K562 (cell line): ENCODE measurements around the gene NAT9. TPM values are rescaled to one million over a fixed set of nuclear protein-coding genes. Genes with fewer than 3 reads are reported as not detected.

Experiments
- BCOR ChIP-seq: fragments of 450-650 bp; IDR thresholded peaks from 2 replicates; pipeline ENCODE4 v1.6.1; 2016
- FOXJ2 ChIP-seq: fragments of 200-800 bp; sonication (Bioruptor generic); IDR thresholded peaks from 2 replicates; pipeline ENCODE4 v1.6.1; 2016; ENCODE audit warnings: missing genetic modification characterization, missing compliant biosample characterization
- HDAC2 ChIP-seq: fragments of 450-650 bp; IDR thresholded peaks from 2 replicates; pipeline ENCODE4 v1.6.1; 2016; ENCODE audit warnings: mild to moderate bottlenecking
- JUN ChIP-seq, 2 experiments: sonication (generic) in 1 of 2; formaldehyde crosslinking in 1 of 2; IDR thresholded peaks; 2 replicates each; pipeline versions ENCODE4 v1.6.1 to v1.8.0; 2012 to 2022; ENCODE audit warnings: borderline replicate concordance in 2 of 2, mild to moderate bottlenecking in 2 of 2, improper control_type of control experiment in 1 of 2, low read depth in 1 of 2, low read length in 1 of 2, missing genetic modification reagents in 1 of 2
- KAT8 ChIP-seq: fragments of 450-650 bp; IDR thresholded peaks from 2 replicates; pipeline ENCODE4 v1.6.1; 2016; ENCODE audit warnings: low read depth, mild to moderate bottlenecking
- KHSRP ChIP-seq: fragments of 450-650 bp; IDR thresholded peaks from 2 replicates; pipeline ENCODE4 v1.6.1; 2017
- KLF1 ChIP-seq: fragments of 450-650 bp; IDR thresholded peaks from 2 replicates; pipeline ENCODE4 v1.6.1; 2016; ENCODE audit warnings: missing genetic modification characterization, missing compliant biosample characterization
- MCM5 ChIP-seq: fragments of 450-650 bp; IDR thresholded peaks from 2 replicates; pipeline ENCODE4 v1.6.1; 2016; ENCODE audit warnings: low read depth
- NFXL1 ChIP-seq: fragments of 450-650 bp; formaldehyde crosslinking; IDR thresholded peaks from 2 replicates; pipeline ENCODE4 v1.4.0; 2021; ENCODE audit warnings: mild to moderate bottlenecking
- NRF1 ChIP-seq, 2 experiments: fragments of 450-650 bp; IDR thresholded peaks in 1 of 2; conservative IDR thresholded peaks in 1 of 2; 2 replicates each; pipeline ENCODE4 v1.6.1; 2014; ENCODE audit warnings: mild to moderate bottlenecking in 2 of 2
- POLR2AphosphoS2 ChIP-seq: IDR thresholded peaks from 2 replicates; pipeline ENCODE4 v1.6.1; 2012; ENCODE audit warnings: low read length, improper control_type of control experiment
- POU5F1 ChIP-seq: fragments of 150-350 bp; IDR thresholded peaks from 2 replicates; pipeline ENCODE4 v1.6.1; 2014; ENCODE audit warnings: borderline replicate concordance, low read length, low read depth, mild to moderate bottlenecking; ENCODE audit not compliant: partially characterized antibody
- PTBP1 ChIP-seq: fragments of 200-400 bp; formaldehyde crosslinking; IDR thresholded peaks from 2 replicates; pipeline ENCODE4 v1.6.1; 2017; ENCODE audit warnings: low read depth, low read length
- RCOR1 ChIP-seq, 2 experiments: IDR thresholded peaks; 2 replicates each; pipeline ENCODE4 v1.6.1; 2012; ENCODE audit warnings: low read depth in 2 of 2, low read length in 2 of 2, borderline replicate concordance in 1 of 2, improper control_type of control experiment in 1 of 2
- TCFL5 ChIP-seq: fragments of 250-450 bp; sonication (Bioruptor Pico); conservative IDR thresholded peaks from 2 replicates; pipeline ENCODE4 v1.6.1; 2021; ENCODE audit warnings: mild to moderate bottlenecking, moderate library complexity, matching md5 sums
- ZBTB9 ChIP-seq: fragments of 450-650 bp; formaldehyde crosslinking; IDR thresholded peaks from 2 replicates; pipeline ENCODE4 v1.4.0; 2020; ENCODE audit warnings: mild to moderate bottlenecking, moderate library complexity
- ZNF717 ChIP-seq: fragments of 250-450 bp; sonication (Bioruptor Pico); IDR thresholded peaks from 2 replicates; pipeline ENCODE4 v1.5.0; 2021
- ZNF740 ChIP-seq, 3 experiments: fragments of 200-800 bp in 1 of 3; sonication (Bioruptor generic) in 1 of 3; sonication (generic) in 1 of 3; formaldehyde crosslinking in 1 of 3; IDR thresholded peaks; 2 replicates each; pipeline versions ENCODE4 v1.6.1 to v1.8.0; 2016 to 2022; ENCODE audit warnings: mild to moderate bottlenecking in 2 of 3, missing compliant biosample characterization in 2 of 3, missing genetic modification characterization in 2 of 3, missing genetic modification reagents in 1 of 3
- ZNF780A ChIP-seq: fragments of 250-450 bp; sonication (Bioruptor Pico); IDR thresholded peaks from 2 replicates; pipeline ENCODE4 v1.5.0; 2021; ENCODE audit warnings: mild to moderate bottlenecking
- polyA plus RNA-seq, 8 experiments: library from polyadenylated mRNA; depleted of rRNA in 4 of 8; stranded (reverse) in 5 of 8; unstranded in 3 of 8; fragments of >200 nt; fragmentation: Nextera tagmentation in 2 of 8; fragmentation: Illumina TruSeq in 1 of 8; extraction: Ambion mirVana in 2 of 8; extraction: Trizol in 1 of 8; gene quantifications; 2 replicates each; pipeline versions ENCODE4 v1.2.1 to v1.2.3, GENCODE V29; 2011 to 2014; ENCODE audit warnings: inconsistent platforms in 1 of 8, missing spikeins in 1 of 8
- total RNA-seq, 7 experiments: library from RNA; depleted of rRNA in 6 of 7; stranded (reverse); fragments of >200 nt in 6 of 7; fragmentation: Illumina TruSeq in 2 of 7; extraction: Trizol in 2 of 7; gene quantifications; 2 replicates each; pipeline versions ENCODE4 v1.2.1 to v1.2.3, GENCODE V29; 2011 to 2021; ENCODE audit warnings: low replicate concordance in 1 of 7
- TF ChIP-seq, protein P1 (sequence below): sonication (generic); formaldehyde crosslinking; IDR thresholded peaks from 2 replicates; pipeline ENCODE4 v1.8.1; 2022; ENCODE audit warnings: missing genetic modification reagents
- TF ChIP-seq, protein P2 (sequence below): sonication (generic); formaldehyde crosslinking; IDR thresholded peaks from 2 replicates; pipeline ENCODE4 v1.8.0; 2022; ENCODE audit warnings: mild to moderate bottlenecking, low read depth, missing genetic modification reagents
- TF ChIP-seq, protein P3 (sequence below): IDR thresholded peaks from 2 replicates; pipeline ENCODE4 v1.6.1; 2014; ENCODE audit warnings: antibody characterized with exemption

Gene NAT9
- total and polyA plus RNA-seq, 9 of the 15 experiments (the other 6 are each of a cell fraction or from before 2014, with no cell fraction given) = 4.2 to 63.6 (median 40.8) TPM

- TF ChIP-seq MCM5 = no peak
- no peak for TF ChIP-seq POU5F1
- TF ChIP-seq HDAC2 = peak; percentile 48; the same call in 1 of the 2 replicates
- TF ChIP-seq FOXJ2 (tag) = no peak
- no peak for TF ChIP-seq ZBTB9 (CRISPR knock-in tag)
- no peak for TF ChIP-seq ZNF717 (CRISPR knock-in tag)
- TF ChIP-seq RCOR1 (IDR thresholded peaks at IDR 0.05; ENCODE audit: borderline replicate concordance in 1 of 2, low read depth in 2 of 2, low read length in 2 of 2) = peak in 1 of 2 experiments; percentile 89; a peak in 2 of 4 replicates
- no peak for TF ChIP-seq KLF1 (tag)
- peak; percentile 63 to 71 for TF ChIP-seq NRF1 (conservative IDR thresholded peaks at IDR 0.05 in 1 of 2, IDR thresholded peaks at IDR 0.05 in 1 of 2)
- peak; percentile 90 for TF ChIP-seq BCOR
- TF ChIP-seq ZNF780A (CRISPR knock-in tag) = no peak
- no peak for TF ChIP-seq POLR2AphosphoS2
- TF ChIP-seq JUN (IDR thresholded peaks at IDR 0.05; ENCODE audit: borderline replicate concordance, low read depth, low read length) = no peak
- no peak for TF ChIP-seq JUN (CRISPR knock-in tag; IDR thresholded peaks at IDR 0.05; ENCODE audit: borderline replicate concordance)
- TF ChIP-seq, protein P1, sequence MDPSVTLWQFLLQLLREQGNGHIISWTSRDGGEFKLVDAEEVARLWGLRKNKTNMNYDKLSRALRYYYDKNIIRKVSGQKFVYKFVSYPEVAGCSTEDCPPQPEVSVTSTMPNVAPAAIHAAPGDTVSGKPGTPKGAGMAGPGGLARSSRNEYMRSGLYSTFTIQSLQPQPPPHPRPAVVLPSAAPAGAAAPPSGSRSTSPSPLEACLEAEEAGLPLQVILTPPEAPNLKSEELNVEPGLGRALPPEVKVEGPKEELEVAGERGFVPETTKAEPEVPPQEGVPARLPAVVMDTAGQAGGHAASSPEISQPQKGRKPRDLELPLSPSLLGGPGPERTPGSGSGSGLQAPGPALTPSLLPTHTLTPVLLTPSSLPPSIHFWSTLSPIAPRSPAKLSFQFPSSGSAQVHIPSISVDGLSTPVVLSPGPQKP = no peak
- no peak for TF ChIP-seq NFXL1 (CRISPR knock-in tag)
- no peak for TF ChIP-seq TCFL5 (CRISPR knock-in tag)
- TF ChIP-seq, protein P2, sequence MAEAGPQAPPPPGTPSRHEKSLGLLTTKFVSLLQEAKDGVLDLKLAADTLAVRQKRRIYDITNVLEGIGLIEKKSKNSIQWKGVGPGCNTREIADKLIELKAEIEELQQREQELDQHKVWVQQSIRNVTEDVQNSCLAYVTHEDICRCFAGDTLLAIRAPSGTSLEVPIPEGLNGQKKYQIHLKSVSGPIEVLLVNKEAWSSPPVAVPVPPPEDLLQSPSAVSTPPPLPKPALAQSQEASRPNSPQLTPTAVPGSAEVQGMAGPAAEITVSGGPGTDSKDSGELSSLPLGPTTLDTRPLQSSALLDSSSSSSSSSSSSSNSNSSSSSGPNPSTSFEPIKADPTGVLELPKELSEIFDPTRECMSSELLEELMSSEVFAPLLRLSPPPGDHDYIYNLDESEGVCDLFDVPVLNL (CRISPR knock-in tag) = no peak
- no peak for TF ChIP-seq ZNF740 (CRISPR knock-in tag; IDR thresholded peaks at IDR 0.05)
- TF ChIP-seq ZNF740 (tag; IDR thresholded peaks at IDR 0.05) = no peak
- TF ChIP-seq, protein P3, sequence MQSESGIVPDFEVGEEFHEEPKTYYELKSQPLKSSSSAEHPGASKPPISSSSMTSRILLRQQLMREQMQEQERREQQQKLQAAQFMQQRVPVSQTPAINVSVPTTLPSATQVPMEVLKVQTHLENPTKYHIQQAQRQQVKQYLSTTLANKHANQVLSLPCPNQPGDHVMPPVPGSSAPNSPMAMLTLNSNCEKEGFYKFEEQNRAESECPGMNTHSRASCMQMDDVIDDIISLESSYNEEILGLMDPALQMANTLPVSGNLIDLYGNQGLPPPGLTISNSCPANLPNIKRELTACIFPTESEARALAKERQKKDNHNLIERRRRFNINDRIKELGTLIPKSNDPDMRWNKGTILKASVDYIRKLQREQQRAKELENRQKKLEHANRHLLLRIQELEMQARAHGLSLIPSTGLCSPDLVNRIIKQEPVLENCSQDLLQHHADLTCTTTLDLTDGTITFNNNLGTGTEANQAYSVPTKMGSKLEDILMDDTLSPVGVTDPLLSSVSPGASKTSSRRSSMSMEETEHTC = no peak
- 0 out of 2 replicates have a peak, but pooled peaks have one; percentile 58 for TF ChIP-seq PTBP1
- TF ChIP-seq KHSRP = no peak
- TF ChIP-seq KAT8 = no peak
Measured at GRCh38 chr17:74754832-74755231, 21.3 kb downstream of the NAT9 start (continued).
